HG03139 (cell line): Measurements from ENCODE around the gene GUK1.
A peak's percentile ranks its signal among the peaks of the same experiment; 100 is the strongest.
"Not testable (repeated sequence)": the region's sequence is repeated elsewhere in the genome, so short reads cannot be mapped to it uniquely, and the experiment has no call there.

ENCODE experiments used
- ATAC-seq: cut with Tn5 transposase; IDR thresholded peaks from one replicate; pipeline ENCODE4 v1.9.1; 2021; ENCODE audit not compliant: unreplicated experiment

Gene GUK1

GRCh38 chr1:228161866-228162265 is 21.8 kb downstream of the GUK1 start:
- ATAC-seq, result no peak

GRCh38 chr1:228162286-228163006 is 22.4 kb downstream of the GUK1 start:
- ATAC-seq, result no peak

- no peak for ATAC-seq
These were observed 23.1 kb downstream of the GUK1 start for GRCh38 chr1:228163007-228163753.

DNA sequence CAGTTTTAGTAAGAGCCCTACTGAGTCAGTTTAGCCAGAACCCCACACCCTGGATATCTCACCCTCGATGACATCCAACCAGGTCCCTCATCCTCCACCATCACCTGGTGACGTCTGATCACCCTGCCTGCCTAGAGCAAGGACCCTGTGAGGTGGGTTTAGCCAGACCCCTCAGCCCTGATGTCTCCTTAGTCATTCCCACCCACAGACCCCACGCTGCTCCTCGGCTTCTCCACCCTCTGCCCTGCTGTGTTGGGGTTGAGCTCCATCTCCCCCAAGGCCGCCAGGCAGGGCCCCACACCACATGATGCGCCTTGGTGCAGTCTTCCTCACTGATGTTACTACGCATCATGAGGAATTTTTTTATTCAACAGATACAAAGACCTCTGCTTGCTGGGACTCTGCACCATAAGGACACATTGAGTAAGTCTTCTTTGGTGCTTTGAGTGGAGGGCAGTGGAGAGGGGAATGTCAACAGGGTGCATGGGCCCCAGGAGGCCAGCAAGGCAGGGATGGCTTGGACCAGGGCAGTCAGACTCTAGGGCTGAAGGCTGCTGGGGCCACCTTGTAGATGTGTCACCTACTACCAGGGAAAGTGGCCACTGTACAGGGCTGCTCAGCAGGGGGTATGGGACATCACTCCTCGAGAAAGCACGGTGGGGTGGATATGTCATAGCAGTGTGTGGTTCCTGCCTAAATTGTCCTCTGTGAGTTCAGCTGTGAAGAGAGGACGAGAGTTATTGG is 23.9 kb downstream of the GUK1 start:
- no peak for ATAC-seq

GRCh38 chr1:228164561-228165371 is 24.7 kb downstream of the GUK1 start:
- ATAC-seq, result no peak

- peak; percentile 81 for ATAC-seq
These were observed 25.5 kb downstream of the GUK1 start, which contains the start of gene IBA57 for GRCh38 chr1:228165372-228166169. Gene IBA57, plus strand, starts transcription at chr1:228165804. Its CDS starts 13 bp downstream, at chr1:228165817.

GRCh38 chr1:228166170-228166936 is 26.3 kb downstream of the GUK1 start:
- peak; percentile 10 for ATAC-seq

GRCh38 chr1:228168563-228169270 is 28.6 kb downstream of the GUK1 start:
- no peak for ATAC-seq

DNA sequence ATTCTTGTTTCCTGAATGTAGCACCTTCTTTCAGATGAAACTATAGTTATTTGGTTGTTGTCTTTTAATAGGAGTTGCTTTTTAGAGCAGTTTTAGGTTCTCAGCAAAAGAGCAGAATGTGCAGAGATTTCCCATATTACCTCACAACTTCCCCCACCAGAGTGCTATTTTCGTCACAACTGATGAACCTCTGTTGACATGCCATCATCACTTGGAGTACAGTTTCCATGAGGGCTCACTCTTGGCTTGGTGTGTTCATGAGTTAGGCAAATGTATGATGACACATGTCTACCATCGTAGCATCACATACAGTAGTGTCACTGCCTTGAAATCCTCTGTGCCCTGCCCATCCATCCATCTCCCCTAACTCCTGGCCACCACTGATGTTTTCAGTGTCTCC is 29.3 kb downstream of the GUK1 start:
- ATAC-seq, result no peak

- ATAC-seq, result no peak
These were observed 30.6 kb downstream of the GUK1 start for GRCh38 chr1:228170666-228171065.

DNA sequence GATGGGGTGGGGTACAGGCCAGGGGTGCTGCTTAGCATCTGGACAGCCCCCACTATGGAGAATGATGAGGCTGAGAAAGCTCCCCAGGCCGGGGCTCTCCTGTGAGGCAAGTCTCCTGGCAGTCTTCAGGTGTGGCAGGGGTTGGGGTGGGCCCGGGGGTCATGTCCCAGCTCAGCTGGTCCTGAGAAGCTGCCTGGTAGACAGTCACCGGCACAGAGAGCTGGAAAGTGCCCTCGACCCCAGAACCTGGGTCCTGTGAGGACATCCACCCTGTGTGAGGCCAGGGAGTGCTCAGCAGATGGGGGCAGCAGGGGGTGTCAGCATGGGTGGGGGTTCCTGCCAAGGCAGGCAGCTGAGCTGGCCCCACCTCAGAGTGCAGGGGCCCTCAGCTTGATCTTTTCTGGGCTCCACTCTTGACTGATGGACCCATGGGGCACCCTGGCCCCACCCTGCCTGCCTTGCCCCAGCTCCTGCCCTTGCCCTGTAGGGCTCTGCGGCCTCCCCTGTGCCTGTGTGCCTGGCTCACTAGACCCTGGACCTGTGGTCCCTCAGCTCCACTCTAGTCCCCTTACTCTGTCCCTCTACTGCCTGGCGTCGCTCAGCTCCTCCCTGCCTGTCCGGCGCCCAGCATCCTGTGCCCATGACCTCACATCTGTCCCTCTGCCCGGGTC is 31.3 kb downstream of the GUK1 start:
- no peak for ATAC-seq

DNA sequence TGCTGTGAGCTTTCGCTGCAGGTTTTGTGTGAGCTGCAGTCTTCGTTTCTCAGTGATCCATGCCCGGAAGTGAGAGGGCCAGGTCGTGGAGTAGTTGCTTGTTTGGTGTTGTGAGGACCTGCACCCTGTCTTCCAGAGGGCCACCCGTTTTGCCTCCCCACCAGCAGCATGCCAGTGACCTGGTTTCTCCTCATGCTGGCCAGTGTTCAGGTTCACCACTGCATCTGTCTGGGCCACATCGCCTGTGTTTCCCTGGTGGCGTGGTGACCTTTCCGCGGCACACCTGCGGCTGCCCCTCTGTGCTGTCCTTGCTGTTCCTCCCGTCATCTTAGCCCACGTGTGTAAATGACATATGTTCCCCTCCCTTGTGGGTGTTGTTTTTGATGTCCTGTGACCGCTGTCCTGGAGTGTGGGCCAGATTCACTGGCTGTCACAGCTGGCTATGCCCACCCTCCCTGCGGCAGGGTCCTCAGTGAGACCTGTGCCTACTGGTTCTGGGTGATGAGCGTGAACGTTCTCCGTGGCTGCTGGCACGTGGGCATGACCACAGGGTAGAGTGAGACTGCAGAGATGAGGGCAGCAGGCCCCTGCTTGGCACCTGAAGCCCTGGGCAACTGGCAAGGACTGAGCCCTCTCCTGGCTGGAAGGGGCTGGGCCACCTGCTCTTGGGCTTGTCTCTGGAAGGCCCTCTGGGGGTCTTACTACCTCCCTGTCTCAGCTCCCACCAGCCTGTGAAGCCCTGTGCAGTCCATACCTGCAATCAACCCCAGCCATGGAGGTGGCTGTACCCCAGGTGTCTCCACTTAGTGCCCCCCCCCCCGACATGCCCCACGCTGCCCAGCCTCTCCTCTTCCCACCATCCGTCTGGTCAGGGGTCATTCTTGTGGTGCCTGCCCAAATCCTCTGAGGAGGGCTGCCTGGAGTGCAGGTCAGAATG is 32.8 kb downstream of the GUK1 start:
- no peak for ATAC-seq

GRCh38 chr1:228173528-228174481 is 33.7 kb downstream of the GUK1 start:
- not testable (repeated sequence) for ATAC-seq

DNA sequence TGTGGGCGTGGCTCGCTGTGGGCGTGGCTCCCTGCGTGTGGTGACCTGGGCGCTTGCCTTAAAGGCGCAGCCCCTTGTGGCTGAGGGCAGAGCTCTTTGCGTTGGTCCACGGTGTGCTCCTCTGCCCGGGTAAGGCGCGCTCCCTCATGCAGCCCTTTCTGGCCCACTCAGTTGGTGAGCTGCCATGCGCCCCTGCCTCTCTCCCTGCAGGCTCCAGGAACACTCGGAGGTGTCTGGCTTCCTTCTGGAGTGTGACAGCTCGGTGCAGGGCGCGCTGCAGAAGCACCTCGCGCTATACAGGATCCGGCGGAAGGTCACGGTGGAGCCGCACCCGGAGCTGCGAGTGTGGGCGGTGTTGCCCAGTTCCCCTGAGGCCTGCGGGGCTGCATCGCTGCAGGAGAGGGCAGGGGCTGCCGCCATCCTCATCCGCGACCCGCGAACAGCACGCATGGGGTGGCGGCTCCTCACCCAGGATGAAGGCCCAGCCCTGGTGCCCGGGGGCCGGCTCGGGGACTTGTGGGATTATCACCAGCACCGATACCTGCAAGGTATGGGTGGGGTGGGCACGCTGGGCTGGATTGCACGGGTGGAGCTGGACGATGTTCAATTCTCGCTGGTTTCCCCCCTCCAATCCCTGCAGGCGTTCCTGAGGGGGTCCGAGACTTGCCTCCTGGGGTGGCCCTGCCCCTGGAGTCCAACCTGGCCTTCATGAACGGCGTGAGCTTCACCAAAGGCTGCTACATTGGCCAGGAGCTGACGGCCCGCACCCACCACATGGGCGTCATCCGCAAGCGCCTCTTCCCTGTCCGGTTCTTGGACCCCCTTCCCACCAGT is 34.6 kb downstream of the GUK1 start:
- ATAC-seq, result no peak
